ENCODE data around the gene PTOV1.

DNA sequence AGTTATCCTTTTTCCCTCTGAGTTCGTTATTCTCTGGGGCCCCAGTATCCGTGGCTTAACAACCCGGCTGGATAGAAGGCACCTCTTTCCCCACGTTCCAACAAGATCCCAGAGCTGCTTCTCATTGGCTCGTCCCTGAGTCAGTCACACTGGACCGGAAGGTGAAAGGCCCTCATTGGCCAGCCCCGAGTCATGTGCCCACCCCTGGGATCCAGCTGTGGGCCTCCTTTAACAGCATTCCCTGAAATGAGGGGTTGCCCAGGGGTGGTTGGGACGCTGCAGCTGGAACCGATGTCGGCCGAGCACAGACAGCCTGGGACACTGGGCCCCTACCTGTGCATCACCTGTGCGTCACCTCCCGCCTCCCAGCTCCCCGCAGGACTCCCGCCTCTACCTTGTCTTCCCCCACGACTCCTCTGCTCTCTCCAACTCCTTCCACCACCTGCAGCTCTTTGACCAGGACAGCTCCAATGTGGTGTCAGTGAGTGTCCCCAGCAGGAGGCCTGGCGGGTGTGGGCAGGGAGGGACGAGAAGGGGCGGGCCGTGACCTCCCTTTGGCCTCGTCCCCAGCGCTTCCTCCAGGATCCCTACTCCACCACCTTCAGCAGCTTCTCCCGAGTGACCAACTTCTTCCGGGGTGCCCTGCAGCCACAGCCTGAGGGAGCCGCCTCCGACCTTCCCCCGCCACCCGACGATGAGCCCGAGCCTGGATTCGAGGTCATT lies 30.9 kb downstream of the PTOV1 start:
- TF ChIP-seq, protein P1, sequence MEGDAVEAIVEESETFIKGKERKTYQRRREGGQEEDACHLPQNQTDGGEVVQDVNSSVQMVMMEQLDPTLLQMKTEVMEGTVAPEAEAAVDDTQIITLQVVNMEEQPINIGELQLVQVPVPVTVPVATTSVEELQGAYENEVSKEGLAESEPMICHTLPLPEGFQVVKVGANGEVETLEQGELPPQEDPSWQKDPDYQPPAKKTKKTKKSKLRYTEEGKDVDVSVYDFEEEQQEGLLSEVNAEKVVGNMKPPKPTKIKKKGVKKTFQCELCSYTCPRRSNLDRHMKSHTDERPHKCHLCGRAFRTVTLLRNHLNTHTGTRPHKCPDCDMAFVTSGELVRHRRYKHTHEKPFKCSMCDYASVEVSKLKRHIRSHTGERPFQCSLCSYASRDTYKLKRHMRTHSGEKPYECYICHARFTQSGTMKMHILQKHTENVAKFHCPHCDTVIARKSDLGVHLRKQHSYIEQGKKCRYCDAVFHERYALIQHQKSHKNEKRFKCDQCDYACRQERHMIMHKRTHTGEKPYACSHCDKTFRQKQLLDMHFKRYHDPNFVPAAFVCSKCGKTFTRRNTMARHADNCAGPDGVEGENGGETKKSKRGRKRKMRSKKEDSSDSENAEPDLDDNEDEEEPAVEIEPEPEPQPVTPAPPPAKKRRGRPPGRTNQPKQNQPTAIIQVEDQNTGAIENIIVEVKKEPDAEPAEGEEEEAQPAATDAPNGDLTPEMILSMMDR (IDR thresholded peaks at IDR 0.05) = no peak
- TF ChIP-seq POLR2AphosphoS5 (IDR thresholded peaks at IDR 0.05) = no peak
